ENCODE results near the gene TIAM2.
"Not testable (repeated sequence)": the region's sequence is repeated elsewhere in the genome, so short reads cannot be mapped to it uniquely, and the experiment has no call there.

- not testable (repeated sequence) for TF ChIP-seq CTCF (IDR thresholded peaks at IDR 0.05; ENCODE audit: low read length); EZH2 (optimal IDR thresholded peaks at IDR 0.05; ENCODE audit: low read depth, low read length); EZH2phosphoT487 (IDR thresholded peaks at IDR 0.05; ENCODE audit: low read length)
Measured at GRCh38 chr6:155218711-155219110, 223.6 kb downstream of the TIAM2 start.

All from MM.1S (cell line).